Hematopoietic multipotent progenitor cell treated with erythropoietin and hydrocortisone succinate and interleukin-3 and kit ligand, for 6 days (in vitro differentiated cells): ENCODE data around the gene ZW10.

Source experiments
- DNase-seq: peaks from one replicate; pipeline ENCODE4 v3.0.0-alpha.2; 2015

ZW10 gene

GRCh38 chr11:113695207-113695606 lies 78.3 kb downstream of the ZW10 start:
- DNase-seq: no peak

- no peak for DNase-seq
Observed at GRCh38 chr11:113694390-113694789, 79.1 kb downstream of the ZW10 start.

GRCh38 chr11:113693030-113693429 lies 80.5 kb downstream of the ZW10 start:
- DNase-seq: no peak

GRCh38 chr11:113690619-113691569 lies 82.6 kb downstream of the ZW10 start:
- peak; percentile 78 for DNase-seq

- peak; percentile 52 for DNase-seq
Observed at GRCh38 chr11:113689768-113690618, 83.5 kb downstream of the ZW10 start.

GRCh38 chr11:113685654-113686359 lies 87.7 kb downstream of the ZW10 start:
- no peak for DNase-seq

GRCh38 chr11:113684496-113684895 lies 89.0 kb downstream of the ZW10 start:
- DNase-seq: no peak

GRCh38 chr11:113683481-113684046 lies 89.9 kb downstream of the ZW10 start:
- DNase-seq: no peak
